Neural progenitor cell (in vitro differentiated cells): Measurements from ENCODE around the gene NRSN1.

Source experiments
- CTCF ChIP-seq: fragments of 200-600 bp; sonication (generic); IDR thresholded peaks from 2 replicates; pipeline ENCODE4 v1.5.1; 2017; ENCODE audit warnings: antibody characterized with exemption, mild to moderate bottlenecking
- EZH2 ChIP-seq: fragments of 200-600 bp; sonication (generic); IDR thresholded peaks from 2 replicates; pipeline ENCODE4 v1.6.1; 2017; ENCODE audit warnings: antibody characterized with exemption, mild to moderate bottlenecking, moderate library complexity
- EZH2phosphoT487 ChIP-seq: fragments of 200-600 bp; sonication (generic); IDR thresholded peaks from 2 replicates; pipeline ENCODE4 v1.6.1; 2017; ENCODE audit warnings: antibody characterized with exemption

- TF ChIP-seq CTCF = no peak
- no peak for TF ChIP-seq EZH2
- no peak for TF ChIP-seq EZH2phosphoT487
Observed at GRCh38 chr6:24089736-24090135, 36.3 kb upstream of the NRSN1 start.
